GM12872 (cell line): ENCODE results near the gene EMX2.

ENCODE experiments used
- CTCF ChIP-seq: IDR thresholded peaks from 3 replicates; pipeline ENCODE4 v1.5.1; 2011; ENCODE audit warnings: low read depth, mild to moderate bottlenecking, low read length, moderate library complexity; ENCODE audit not compliant: insufficient read depth

The EMX2 gene

GRCh38 chr10:117502421-117503243, 39.9 kb upstream of the EMX2 start:
- no peak for TF ChIP-seq CTCF

- no peak for TF ChIP-seq CTCF
Observed at GRCh38 chr10:117503244-117504205, 39.0 kb upstream of the EMX2 start.

- no peak for TF ChIP-seq CTCF
Observed at GRCh38 chr10:117504562-117504961, 38.0 kb upstream of the EMX2 start.

- TF ChIP-seq CTCF, result no peak
Observed at GRCh38 chr10:117509573-117509972, 33.0 kb upstream of the EMX2 start.

GRCh38 chr10:117511601-117512390, 30.8 kb upstream of the EMX2 start:
- no peak for TF ChIP-seq CTCF

GRCh38 chr10:117514971-117515370, 27.6 kb upstream of the EMX2 start:
- no peak for TF ChIP-seq CTCF

- TF ChIP-seq CTCF, result no peak
Observed at GRCh38 chr10:117516681-117517080, 25.9 kb upstream of the EMX2 start.
